GM12891 (cell line): ENCODE results near the gene FRYL.

Source experiments
- PAX5 ChIP-seq: IDR thresholded peaks from 2 replicates; pipeline ENCODE4 v1.6.1; 2011; ENCODE audit warnings: low read length, moderate library complexity, mild to moderate bottlenecking; ENCODE audit not compliant: insufficient read depth, severe bottlenecking
- POLR2A ChIP-seq: IDR thresholded peaks from 2 replicates; pipeline ENCODE4 v1.6.1; 2011; ENCODE audit warnings: low read depth, low read length, control low read depth
- POLR2AphosphoS5 ChIP-seq: IDR thresholded peaks from 2 replicates; pipeline ENCODE4 v1.6.1; 2011; ENCODE audit warnings: low read depth, low read length, control low read depth
- POU2F2 ChIP-seq: IDR thresholded peaks from 2 replicates; pipeline ENCODE4 v1.6.1; 2011; ENCODE audit warnings: low read depth, mild to moderate bottlenecking, control low read depth, low read length, moderate library complexity
- SPI1 ChIP-seq: IDR thresholded peaks from 2 replicates; pipeline ENCODE4 v1.6.1; 2011; ENCODE audit warnings: low read depth, low read length, control low read depth
- TAF1 ChIP-seq: IDR thresholded peaks from 2 replicates; pipeline ENCODE4 v1.6.1; 2011; ENCODE audit warnings: low read depth, low read length, control low read depth

GRCh38 chr4:48720459-48720858 lies 59.6 kb downstream of the FRYL start:
- no peak for TF ChIP-seq POLR2A
- TF ChIP-seq POLR2AphosphoS5: no peak
- no peak for TF ChIP-seq SPI1
- TF ChIP-seq TAF1: no peak
- no peak for TF ChIP-seq POU2F2
- TF ChIP-seq PAX5: no peak
